Stimulated activated memory B cell treated with anti-CD40 and anti-IgM and Interleukin-4, amounts not matched to agents 10 μg/mL and 1 μg/mL and 100 μg/mL, for 72 hours (primary cell): ENCODE measurements around the gene TMEM14B.
"Not testable (repeated sequence)": the region's sequence is repeated elsewhere in the genome, so short reads cannot be mapped to it uniquely, and the experiment has no call there.

Experiments used
- ATAC-seq: fragments of 150-1000 bp; cut with Tn5 transposase; 2 replicates; pipeline ENCODE4 v1.10.0; 2021
- H3K27ac Mint-ChIP-seq: one replicate; pipeline ENCODE4 v1.8.0; 2022; ENCODE audit warnings: mild to moderate bottlenecking, mixed read lengths
- H3K27me3 Mint-ChIP-seq: one replicate; pipeline ENCODE4 v1.8.0; 2022; ENCODE audit warnings: mixed read lengths
- H3K36me3 Mint-ChIP-seq: one replicate; pipeline ENCODE4 v1.8.0; 2022; ENCODE audit warnings: mixed read lengths
- H3K4me1 Mint-ChIP-seq: one replicate; pipeline ENCODE4 v1.8.0; 2022; ENCODE audit warnings: mixed read lengths
- H3K4me3 Mint-ChIP-seq: one replicate; pipeline ENCODE4 v1.8.0; 2022; ENCODE audit warnings: mild to moderate bottlenecking, moderate library complexity, mixed read lengths
- H3K9me3 Mint-ChIP-seq: one replicate; pipeline ENCODE4 v1.8.0; 2022; ENCODE audit warnings: mixed read lengths

The TMEM14B gene

GRCh38 chr6:10747251-10747972 is at the start of gene TMEM14B:
Gene TMEM14B, plus strand, starts transcription at chr6:10747805. Its CDS starts 1,441 bp downstream, at chr6:10749246.
- peak within 1 kb of the TSS; percentile 87 for H3K27ac Mint-ChIP-seq
- peaks cover 37% of the 10 kb centered on the region for H3K4me1 Mint-ChIP-seq
- H3K36me3 Mint-ChIP-seq: peaks cover 10% of the 10 kb centered on the region
- ATAC-seq: peak; percentile 99
- H3K9me3 Mint-ChIP-seq: no peaks in the 10 kb centered on the region
- H3K4me3 Mint-ChIP-seq: peak within 1 kb of the TSS; percentile 90
- no peaks in the 10 kb centered on the region for H3K27me3 Mint-ChIP-seq

- no peak overlapping the region for H3K4me3 Mint-ChIP-seq
- H3K4me1 Mint-ChIP-seq: no peaks in the 10 kb centered on the region
- no peak for ATAC-seq
- no peaks in the 10 kb centered on the region for H3K9me3 Mint-ChIP-seq
- H3K27me3 Mint-ChIP-seq: no peaks in the 10 kb centered on the region
- peaks cover 4% of the 10 kb centered on the region for H3K36me3 Mint-ChIP-seq
- H3K27ac Mint-ChIP-seq: no peak overlapping the region
Observed at GRCh38 chr6:10713962-10714361, 33.6 kb upstream of the TMEM14B start.

- H3K36me3 Mint-ChIP-seq: no peaks in the 10 kb centered on the region
- H3K4me1 Mint-ChIP-seq: peaks cover 21% of the 10 kb centered on the region
- ATAC-seq: no peak
- H3K9me3 Mint-ChIP-seq: no peaks in the 10 kb centered on the region
- H3K27me3 Mint-ChIP-seq: no peaks in the 10 kb centered on the region
- H3K4me3 Mint-ChIP-seq: peak overlapping the region; percentile 96
- peak overlapping the region; percentile 93 for H3K27ac Mint-ChIP-seq
Observed at GRCh38 chr6:10719296-10719963, 28.2 kb upstream of the TMEM14B start.

DNA sequence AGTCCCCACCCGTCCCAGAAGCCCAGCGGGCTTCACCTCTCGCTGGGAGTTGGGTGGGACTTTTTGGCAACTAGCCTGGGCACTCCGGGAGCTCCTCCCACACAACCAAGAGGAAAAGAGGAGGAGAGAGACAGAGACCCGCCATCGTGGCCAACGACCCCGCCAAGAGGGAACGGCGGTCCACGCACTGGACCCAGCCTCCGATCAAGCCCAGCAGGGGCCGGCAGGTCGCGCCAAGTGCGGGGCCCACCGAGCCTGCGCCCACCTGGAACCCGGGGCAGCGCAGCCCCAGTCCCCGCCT is 27.7 kb upstream of the TMEM14B start:
- no peak for ATAC-seq

DNA sequence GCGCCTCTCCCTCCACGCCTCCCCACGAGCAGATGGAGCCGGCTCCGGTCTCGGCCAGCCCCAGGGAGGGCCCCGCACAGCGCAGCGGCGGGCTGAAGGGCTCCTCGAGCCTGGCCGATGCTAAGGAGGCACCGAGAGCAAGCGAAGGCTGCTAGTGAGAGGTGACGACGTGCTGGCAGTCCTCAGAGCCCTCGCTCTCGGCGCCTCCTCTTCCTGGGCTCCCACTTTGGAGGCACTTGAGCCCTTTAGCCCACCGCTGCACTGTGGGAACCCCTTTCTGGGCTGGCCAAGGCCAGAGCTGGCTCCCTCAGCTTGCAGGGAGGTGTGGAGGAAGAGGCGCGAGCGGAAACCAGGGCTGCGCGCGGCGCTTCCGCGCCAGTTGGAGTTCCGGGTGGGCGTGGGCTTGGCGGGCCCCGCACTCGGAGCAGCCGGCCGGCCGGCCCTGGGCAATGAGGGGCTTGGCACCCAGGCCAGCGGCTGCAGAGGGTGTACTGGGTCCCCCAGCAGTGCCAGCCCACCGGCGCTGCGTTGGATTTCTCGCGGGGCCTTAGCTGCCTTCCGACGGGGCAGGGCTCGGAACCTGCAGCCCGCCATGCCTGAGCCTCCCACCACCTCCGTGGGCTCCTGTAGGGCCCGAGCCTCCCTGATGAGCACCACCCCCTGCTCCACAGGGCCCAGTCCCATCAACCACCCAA is 27.2 kb upstream of the TMEM14B start:
- H3K27ac Mint-ChIP-seq: peak overlapping the region; percentile 93

More for the DNA sequence above, 27.7 kb upstream of the TMEM14B start:
- peaks cover 25% of the 10 kb centered on the region for H3K4me1 Mint-ChIP-seq
- no peaks in the 10 kb centered on the region for H3K9me3 Mint-ChIP-seq
- H3K4me3 Mint-ChIP-seq: peak overlapping the region; percentile 96
- H3K27me3 Mint-ChIP-seq: no peaks in the 10 kb centered on the region
- H3K27ac Mint-ChIP-seq: peak overlapping the region; percentile 93
- no peaks in the 10 kb centered on the region for H3K36me3 Mint-ChIP-seq

DNA sequence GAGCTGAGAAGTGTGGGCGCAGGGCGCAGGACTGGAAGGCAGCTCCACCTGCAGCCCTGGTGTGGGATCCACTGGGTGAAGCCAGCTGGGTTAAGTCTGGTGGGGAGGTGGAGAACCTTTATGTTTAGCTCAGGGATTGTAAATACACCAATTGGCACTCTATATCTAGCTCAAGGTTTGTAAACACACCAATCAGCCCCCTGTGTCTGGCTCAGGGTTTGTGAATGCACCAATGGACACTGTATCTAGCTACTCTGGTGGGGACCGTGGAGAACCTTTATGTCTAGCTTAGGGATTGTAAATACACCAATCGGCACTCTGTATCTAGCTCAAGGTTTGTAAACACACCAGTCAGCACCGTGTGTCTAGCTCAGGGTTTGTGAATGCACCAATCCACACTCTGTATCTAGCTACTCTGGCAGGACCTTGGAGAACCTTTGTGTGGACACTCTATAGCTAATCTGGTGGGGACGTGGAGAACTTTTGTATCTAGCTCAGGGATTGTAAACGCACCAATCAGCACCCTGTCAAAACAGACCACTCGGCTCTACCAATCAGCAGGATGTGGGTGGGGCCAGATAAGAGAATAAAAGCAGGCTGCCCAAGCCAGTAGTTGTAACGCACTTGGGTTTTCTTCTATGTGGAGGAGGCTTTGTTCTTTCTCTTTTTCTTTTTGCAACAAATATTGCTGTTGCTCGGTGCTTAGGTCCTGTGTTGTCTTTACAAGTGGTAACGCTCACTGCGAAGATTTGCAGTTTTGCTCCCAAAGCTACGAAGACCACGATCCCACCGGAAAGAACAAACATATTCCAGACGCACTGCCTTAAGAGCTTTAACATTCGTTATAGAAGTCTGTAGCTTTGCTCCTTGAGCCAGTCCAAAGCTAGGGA is 26.4 kb upstream of the TMEM14B start:
- Mint-ChIP-seq H3K27ac (peak overlapping the region; percentile 93), H3K4me3 (peak overlapping the region; percentile 96), H3K4me1 (peaks cover 36% of the 10 kb centered on the region)
- ATAC-seq, H3K36me3 Mint-ChIP-seq, H3K9me3 Mint-ChIP-seq, H3K27me3 Mint-ChIP-seq: not testable (repeated sequence)

More for the DNA sequence above, 27.2 kb upstream of the TMEM14B start:
- Mint-ChIP-seq H3K9me3 (no peaks in the 10 kb centered on the region), H3K36me3 (peaks cover 2% of the 10 kb centered on the region), H3K4me3 (peak overlapping the region; percentile 96), H3K4me1 (peaks cover 30% of the 10 kb centered on the region), H3K27me3 (no peaks in the 10 kb centered on the region)
- ATAC-seq: peak; percentile 54

DNA sequence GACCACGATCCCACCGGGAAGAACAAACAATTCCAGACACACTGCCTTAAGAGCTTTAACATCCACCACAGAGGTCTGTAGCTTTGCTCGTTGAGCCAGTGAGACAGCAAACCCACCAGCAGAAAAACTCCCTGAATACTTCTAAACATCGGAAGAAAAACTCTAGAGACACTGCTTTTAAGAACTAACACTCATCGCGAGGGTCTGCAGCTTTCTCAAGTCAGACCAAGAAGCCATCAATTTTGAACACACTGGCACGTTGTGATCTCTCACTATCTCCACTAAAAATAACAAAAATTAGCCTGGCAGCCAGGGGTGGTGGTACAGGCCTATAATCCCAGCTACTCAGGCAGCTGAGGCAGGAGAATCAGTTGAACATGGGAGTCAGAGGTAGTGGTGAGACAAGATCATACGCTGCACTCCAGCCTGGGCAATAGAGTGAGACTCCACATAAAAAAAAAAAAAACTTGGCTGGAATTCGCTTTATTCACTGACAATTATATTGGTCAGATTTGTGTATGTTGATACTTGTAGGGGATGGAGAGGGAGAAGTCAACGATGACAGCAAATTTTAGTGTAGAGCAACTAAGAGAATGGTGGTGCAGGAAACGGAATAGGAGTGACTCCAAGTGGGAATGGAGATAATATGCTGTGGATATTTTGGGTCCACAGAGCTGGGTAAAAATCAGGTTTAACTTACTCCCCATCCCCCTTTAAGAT is 25.6 kb upstream of the TMEM14B start:
- peak overlapping the region; percentile 96 for H3K4me3 Mint-ChIP-seq
- no peak for ATAC-seq

DNA sequence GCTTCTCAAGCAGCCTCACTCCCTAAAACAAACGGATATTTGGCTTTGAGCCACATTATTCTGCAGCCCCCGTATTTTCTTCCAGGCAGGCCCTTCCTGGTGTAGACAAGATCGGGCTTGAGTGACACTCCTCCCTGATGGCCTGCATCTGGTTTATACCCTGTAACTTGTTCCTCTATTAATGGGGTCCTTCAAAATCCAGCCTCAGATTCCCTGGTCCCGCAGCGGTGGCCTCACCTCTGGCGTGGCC is 25.1 kb upstream of the TMEM14B start:
- Mint-ChIP-seq H3K4me3 (peak overlapping the region; percentile 96), H3K36me3 (peaks cover 14% of the 10 kb centered on the region), H3K27me3 (no peaks in the 10 kb centered on the region), H3K27ac (peak overlapping the region; percentile 93), H3K9me3 (no peaks in the 10 kb centered on the region), H3K4me1 (peaks cover 42% of the 10 kb centered on the region)
- ATAC-seq: no peak

More for the DNA sequence above, 25.6 kb upstream of the TMEM14B start:
- Mint-ChIP-seq H3K27ac (peak overlapping the region; percentile 93), H3K27me3 (no peaks in the 10 kb centered on the region), H3K4me1 (peaks cover 38% of the 10 kb centered on the region), H3K9me3 (no peaks in the 10 kb centered on the region), H3K36me3 (peaks cover 10% of the 10 kb centered on the region)

DNA sequence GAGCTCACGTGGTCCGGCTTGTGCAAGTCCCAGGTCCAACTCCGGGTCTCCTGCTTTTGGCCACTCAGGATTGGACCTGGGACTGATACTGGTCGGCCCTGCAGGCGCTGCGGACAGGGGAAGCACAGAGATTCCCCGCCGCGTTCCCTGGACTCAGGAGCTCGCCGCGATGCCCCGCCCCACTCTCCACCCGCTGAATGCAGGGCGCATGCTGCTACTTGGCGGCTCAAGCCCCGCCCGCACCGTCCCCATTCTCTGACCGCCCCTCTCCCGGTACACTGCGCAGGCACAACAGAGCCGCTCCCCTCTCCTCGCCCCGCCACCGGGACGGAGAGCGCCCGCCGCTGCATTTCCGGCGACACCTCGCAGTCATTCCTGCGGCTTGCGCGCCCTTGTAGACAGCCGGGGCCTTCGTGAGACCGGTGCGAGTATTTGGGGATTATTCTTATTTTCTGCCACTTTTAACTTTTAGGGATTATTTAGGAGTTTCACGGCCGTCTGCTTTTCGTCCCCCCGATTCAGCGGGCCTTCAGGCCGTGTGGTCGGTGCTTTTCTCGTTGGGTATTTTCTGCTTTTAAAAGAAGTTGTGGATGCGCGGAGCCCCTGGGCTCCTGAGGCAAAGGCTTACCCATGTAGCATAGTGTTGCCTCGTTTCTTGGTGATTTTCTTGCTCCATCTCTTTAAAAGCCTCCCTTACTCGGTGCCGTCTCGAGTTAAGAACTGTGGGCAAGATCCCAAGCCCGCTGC is 24.6 kb upstream of the TMEM14B start, which contains the start of gene TMEM14C:
TMEM14C (plus strand) TSS at position 251 of the 747 bp plus-strand sequence. CDS start 1,544 bp downstream, outside the sequence.
- H3K4me3 Mint-ChIP-seq: peak within 1 kb of the TSS; percentile 96
- peaks cover 45% of the 10 kb centered on the region for H3K4me1 Mint-ChIP-seq
- peak within 1 kb of the TSS; percentile 93 for H3K27ac Mint-ChIP-seq
- peak; percentile 99 for ATAC-seq
- H3K9me3 Mint-ChIP-seq: no peaks in the 10 kb centered on the region
- H3K27me3 Mint-ChIP-seq: no peaks in the 10 kb centered on the region
- peaks cover 17% of the 10 kb centered on the region for H3K36me3 Mint-ChIP-seq

GRCh38 chr6:10723567-10723881 is 24.1 kb upstream of the TMEM14B start:
- Mint-ChIP-seq H3K27ac (peak overlapping the region; percentile 93), H3K36me3 (peaks cover 19% of the 10 kb centered on the region), H3K4me3 (peak overlapping the region; percentile 96), H3K4me1 (peaks cover 48% of the 10 kb centered on the region), H3K9me3 (no peaks in the 10 kb centered on the region), H3K27me3 (no peaks in the 10 kb centered on the region)
- no peak for ATAC-seq

DNA sequence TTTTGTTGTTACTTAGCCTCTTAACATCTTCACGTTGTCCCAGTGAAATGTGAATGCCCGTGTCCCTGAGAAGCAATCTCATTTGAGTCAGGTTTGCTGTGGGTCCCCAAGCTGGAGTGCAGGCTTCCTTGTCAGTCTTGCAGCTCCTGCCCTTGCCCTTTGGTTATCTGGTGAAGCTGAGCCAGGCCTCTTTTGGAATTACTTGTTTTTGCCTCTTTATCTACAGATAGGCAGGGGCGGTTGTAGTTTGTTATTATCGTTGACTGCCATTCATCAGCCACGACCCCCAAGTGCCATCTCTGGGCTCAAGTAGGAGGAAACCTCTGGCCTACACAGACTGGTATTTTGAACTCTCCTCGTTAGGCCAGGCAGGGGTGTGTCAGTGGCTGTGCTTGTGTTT is 22.6 kb upstream of the TMEM14B start:
- ATAC-seq: no peak
- Mint-ChIP-seq H3K27me3 (no peaks in the 10 kb centered on the region), H3K4me1 (peaks cover 48% of the 10 kb centered on the region), H3K27ac (no peak overlapping the region), H3K36me3 (peaks cover 22% of the 10 kb centered on the region), H3K4me3 (no peak overlapping the region), H3K9me3 (no peaks in the 10 kb centered on the region)

DNA sequence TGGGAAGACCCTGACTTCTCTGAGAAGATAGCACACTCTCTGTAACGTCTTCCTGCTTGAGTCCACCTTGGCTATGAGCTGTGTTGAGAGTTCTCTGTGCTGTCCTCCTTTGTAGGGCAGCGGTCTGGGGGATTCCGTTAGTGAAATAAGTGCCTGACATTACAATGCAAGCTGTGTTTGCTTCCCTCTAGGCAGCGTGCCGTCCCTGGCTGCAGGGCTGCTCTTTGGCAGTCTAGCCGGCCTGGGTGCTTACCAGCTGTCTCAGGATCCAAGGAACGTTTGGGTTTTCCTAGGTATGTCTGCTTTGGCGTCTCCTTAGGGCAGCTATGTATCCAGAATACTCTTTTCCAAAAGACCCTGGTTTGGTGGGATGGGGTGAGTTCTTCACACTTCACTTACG is 21.9 kb upstream of the TMEM14B start:
- Mint-ChIP-seq H3K4me3 (no peak overlapping the region), H3K9me3 (no peaks in the 10 kb centered on the region), H3K27me3 (no peaks in the 10 kb centered on the region), H3K36me3 (peaks cover 28% of the 10 kb centered on the region), H3K27ac (no peak overlapping the region), H3K4me1 (peaks cover 48% of the 10 kb centered on the region)
- no peak for ATAC-seq

GRCh38 chr6:10730254-10730653 is 17.4 kb upstream of the TMEM14B start:
- Mint-ChIP-seq H3K27ac (peak overlapping the region; percentile 67), H3K9me3 (no peaks in the 10 kb centered on the region), H3K27me3 (no peaks in the 10 kb centered on the region), H3K4me3 (no peak overlapping the region), H3K36me3 (peaks cover 27% of the 10 kb centered on the region), H3K4me1 (peaks cover 19% of the 10 kb centered on the region)
- ATAC-seq: no peak

DNA sequence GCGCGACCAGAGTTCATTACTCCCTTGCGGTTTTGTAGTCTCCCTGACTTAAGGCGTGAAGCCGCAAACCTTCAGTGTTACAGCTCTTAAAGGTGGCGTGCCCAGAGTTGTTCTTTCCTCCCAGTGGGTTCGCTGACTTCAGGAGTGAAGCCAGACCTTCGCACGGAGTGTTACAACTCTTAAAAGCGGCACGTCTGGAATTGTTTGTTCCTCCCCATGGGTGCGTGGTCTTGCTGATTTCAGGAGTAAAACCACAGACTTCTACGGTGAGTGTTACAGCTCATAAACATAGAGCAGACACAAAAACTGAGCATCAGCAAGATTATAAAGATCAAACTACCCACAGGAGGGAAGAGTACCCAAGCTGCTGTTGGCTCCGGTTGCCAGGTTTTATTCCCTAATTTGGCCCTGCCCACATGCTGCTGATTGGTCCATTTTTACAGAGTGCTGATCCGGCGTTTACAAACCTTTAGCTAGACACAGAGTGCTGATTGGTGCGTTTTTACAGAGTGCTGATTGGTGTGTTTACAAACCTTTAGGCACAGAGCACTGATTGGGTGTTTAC is 14.4 kb upstream of the TMEM14B start:
- Mint-ChIP-seq H3K36me3 (peaks cover 8% of the 10 kb centered on the region), H3K4me1 (peaks cover under 1% of the 10 kb centered on the region), H3K9me3 (no peaks in the 10 kb centered on the region), H3K4me3 (no peak overlapping the region), H3K27me3 (no peaks in the 10 kb centered on the region), H3K27ac (no peak overlapping the region)
- ATAC-seq: no peak
